ENCODE measurements around the gene NUP54. TPM values are rescaled to one million over a fixed set of nuclear protein-coding genes. Genes with fewer than 3 reads are reported as not detected.

NUP54 gene
- total RNA-seq, 1 experiment from 2014 or later: 84.5 TPM

DNA sequence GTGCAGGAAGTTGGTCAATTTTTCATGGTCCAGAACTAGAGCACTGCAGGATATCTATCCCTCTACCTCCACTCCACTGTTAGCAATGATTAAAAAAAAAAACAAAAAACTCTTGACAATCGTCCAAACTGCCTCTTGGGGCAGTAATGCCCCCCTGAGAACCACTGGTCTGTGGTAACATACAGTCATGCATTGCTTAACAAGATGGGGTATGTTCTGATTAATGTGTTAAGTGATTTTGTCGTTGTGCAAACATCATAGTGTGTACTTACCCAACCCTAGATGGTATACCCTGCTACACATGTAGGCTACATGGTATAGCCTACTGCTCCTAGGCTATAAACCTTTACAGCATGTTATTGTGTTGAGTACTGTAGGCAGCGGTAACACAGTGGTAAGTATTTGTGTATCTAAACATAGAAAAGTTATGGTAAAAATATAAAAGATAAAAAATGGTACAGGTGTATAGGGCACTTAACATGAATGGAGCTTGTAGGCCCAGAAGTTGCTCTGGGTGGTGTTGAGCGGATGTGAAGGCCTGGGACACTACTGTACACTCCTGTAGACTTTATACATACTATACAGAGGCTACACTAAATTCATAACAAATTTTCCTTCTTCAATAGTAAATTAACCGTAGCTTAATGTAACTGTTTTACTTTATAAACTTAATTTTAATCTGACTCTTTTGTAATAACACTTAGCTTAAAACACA, 39.6 kb downstream of the NUP54 start:
- no peaks in the 10 kb centered on the region for H3K4me1 Mint-ChIP-seq
- ChIA-PET CTCF (interaction anchor here (0.9 to 1.3 kb wide), 2 partner anchors 22 to 113 kb away, joined by 3 to 4 read pairs; no protein-coding TSS in a partner anchor), POLR2A (interaction anchor here (0.6 kb wide), 1 partner anchor 100 kb away, joined by 4 read pairs; no protein-coding TSS in a partner anchor)
- H3K9me3 Mint-ChIP-seq: no peaks in the 10 kb centered on the region
- no peak overlapping the region for H3K27ac Mint-ChIP-seq
- H3K36me3 Mint-ChIP-seq: peaks cover 8% of the 10 kb centered on the region
- TF ChIP-seq, protein P1, sequence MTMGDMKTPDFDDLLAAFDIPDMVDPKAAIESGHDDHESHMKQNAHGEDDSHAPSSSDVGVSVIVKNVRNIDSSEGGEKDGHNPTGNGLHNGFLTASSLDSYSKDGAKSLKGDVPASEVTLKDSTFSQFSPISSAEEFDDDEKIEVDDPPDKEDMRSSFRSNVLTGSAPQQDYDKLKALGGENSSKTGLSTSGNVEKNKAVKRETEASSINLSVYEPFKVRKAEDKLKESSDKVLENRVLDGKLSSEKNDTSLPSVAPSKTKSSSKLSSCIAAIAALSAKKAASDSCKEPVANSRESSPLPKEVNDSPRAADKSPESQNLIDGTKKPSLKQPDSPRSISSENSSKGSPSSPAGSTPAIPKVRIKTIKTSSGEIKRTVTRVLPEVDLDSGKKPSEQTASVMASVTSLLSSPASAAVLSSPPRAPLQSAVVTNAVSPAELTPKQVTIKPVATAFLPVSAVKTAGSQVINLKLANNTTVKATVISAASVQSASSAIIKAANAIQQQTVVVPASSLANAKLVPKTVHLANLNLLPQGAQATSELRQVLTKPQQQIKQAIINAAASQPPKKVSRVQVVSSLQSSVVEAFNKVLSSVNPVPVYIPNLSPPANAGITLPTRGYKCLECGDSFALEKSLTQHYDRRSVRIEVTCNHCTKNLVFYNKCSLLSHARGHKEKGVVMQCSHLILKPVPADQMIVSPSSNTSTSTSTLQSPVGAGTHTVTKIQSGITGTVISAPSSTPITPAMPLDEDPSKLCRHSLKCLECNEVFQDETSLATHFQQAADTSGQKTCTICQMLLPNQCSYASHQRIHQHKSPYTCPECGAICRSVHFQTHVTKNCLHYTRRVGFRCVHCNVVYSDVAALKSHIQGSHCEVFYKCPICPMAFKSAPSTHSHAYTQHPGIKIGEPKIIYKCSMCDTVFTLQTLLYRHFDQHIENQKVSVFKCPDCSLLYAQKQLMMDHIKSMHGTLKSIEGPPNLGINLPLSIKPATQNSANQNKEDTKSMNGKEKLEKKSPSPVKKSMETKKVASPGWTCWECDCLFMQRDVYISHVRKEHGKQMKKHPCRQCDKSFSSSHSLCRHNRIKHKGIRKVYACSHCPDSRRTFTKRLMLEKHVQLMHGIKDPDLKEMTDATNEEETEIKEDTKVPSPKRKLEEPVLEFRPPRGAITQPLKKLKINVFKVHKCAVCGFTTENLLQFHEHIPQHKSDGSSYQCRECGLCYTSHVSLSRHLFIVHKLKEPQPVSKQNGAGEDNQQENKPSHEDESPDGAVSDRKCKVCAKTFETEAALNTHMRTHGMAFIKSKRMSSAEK (CRISPR knock-in tag; IDR thresholded peaks at IDR 0.05; ENCODE audit: borderline replicate concordance): no peak
- TF ChIP-seq, protein P2, sequence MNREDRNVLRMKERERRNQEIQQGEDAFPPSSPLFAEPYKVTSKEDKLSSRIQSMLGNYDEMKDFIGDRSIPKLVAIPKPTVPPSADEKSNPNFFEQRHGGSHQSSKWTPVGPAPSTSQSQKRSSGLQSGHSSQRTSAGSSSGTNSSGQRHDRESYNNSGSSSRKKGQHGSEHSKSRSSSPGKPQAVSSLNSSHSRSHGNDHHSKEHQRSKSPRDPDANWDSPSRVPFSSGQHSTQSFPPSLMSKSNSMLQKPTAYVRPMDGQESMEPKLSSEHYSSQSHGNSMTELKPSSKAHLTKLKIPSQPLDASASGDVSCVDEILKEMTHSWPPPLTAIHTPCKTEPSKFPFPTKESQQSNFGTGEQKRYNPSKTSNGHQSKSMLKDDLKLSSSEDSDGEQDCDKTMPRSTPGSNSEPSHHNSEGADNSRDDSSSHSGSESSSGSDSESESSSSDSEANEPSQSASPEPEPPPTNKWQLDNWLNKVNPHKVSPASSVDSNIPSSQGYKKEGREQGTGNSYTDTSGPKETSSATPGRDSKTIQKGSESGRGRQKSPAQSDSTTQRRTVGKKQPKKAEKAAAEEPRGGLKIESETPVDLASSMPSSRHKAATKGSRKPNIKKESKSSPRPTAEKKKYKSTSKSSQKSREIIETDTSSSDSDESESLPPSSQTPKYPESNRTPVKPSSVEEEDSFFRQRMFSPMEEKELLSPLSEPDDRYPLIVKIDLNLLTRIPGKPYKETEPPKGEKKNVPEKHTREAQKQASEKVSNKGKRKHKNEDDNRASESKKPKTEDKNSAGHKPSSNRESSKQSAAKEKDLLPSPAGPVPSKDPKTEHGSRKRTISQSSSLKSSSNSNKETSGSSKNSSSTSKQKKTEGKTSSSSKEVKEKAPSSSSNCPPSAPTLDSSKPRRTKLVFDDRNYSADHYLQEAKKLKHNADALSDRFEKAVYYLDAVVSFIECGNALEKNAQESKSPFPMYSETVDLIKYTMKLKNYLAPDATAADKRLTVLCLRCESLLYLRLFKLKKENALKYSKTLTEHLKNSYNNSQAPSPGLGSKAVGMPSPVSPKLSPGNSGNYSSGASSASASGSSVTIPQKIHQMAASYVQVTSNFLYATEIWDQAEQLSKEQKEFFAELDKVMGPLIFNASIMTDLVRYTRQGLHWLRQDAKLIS (CRISPR knock-in tag; IDR thresholded peaks at IDR 0.05; ENCODE audit: borderline replicate concordance): no peak
- no peak for DNase-seq (ENCODE audit: low spot score)
- ATAC-seq: peak; percentile 87
- peaks cover 29% of the 10 kb centered on the region for H3K27me3 Mint-ChIP-seq (ENCODE audit: low read depth)
- H3K4me3 Mint-ChIP-seq: no peak overlapping the region

DNA sequence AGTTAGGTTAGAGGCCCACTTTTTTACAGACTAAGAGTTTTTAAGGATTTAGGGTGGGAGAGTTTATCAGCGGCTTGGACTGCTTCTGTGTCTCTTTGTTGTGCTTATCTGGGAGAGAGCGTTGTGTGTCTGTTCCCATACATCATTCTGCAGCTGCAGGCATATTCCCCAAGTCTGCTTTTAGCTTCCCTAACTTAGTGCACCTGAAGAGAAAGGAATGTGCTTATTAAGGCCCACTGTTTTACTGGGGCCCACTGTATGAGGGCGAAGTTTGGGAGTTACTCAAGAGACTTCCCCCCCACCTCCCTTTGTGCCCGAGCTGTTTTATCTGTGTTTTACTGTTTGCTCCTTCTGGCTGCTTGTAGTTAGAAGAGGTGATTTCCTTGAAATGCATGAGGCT, 41.8 kb downstream of the NUP54 start:
- Mint-ChIP-seq H3K9me3 (no peaks in the 10 kb centered on the region), H3K4me1 (no peaks in the 10 kb centered on the region), H3K27me3 (ENCODE audit: low read depth) (peaks cover 32% of the 10 kb centered on the region), H3K27ac (no peak overlapping the region), H3K36me3 (no peaks in the 10 kb centered on the region), H3K4me3 (no peak overlapping the region)
- ChIA-PET CTCF (interaction anchor here (1.9 to 2.1 kb wide), 2 partner anchors 19 to 111 kb away, joined by 7 to 10 read pairs; no protein-coding TSS in a partner anchor), POLR2A (no interaction called here)
- ATAC-seq: no peak
- TF ChIP-seq FOXK1 (CRISPR knock-in tag; IDR thresholded peaks at IDR 0.05): no peak
- TF ChIP-seq, protein P3, sequence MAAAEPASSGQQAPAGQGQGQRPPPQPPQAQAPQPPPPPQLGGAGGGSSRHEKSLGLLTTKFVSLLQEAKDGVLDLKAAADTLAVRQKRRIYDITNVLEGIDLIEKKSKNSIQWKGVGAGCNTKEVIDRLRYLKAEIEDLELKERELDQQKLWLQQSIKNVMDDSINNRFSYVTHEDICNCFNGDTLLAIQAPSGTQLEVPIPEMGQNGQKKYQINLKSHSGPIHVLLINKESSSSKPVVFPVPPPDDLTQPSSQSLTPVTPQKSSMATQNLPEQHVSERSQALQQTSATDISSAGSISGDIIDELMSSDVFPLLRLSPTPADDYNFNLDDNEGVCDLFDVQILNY (CRISPR knock-in tag; IDR thresholded peaks at IDR 0.05): no peak
- no peak for DNase-seq (ENCODE audit: low spot score)

DNA sequence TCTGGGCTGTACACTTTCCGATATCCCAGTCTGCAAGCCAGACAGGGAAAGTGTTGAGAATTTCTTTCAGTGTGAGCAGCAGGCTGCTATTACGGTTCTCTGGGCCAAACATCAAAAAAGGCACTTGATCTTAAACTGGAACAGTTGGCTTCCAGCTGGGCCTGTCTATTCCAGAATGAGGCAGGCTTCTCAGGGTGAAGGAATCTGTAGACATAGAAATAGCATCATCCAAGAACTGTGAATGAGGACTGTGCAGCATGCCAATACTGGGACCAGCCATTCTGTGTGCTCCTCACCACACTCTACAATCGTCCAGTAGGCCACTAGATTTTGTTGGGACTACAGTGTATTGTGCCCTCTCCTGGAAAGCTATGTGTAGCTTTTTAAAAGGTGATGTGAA, 42.5 kb downstream of the NUP54 start:
- ChIA-PET POLR2A (no interaction called here), CTCF (interaction anchor here (1.3 to 2.1 kb wide), 2 partner anchors 19 to 110 kb away, joined by 7 to 10 read pairs; no protein-coding TSS in a partner anchor)
- Mint-ChIP-seq H3K36me3 (no peaks in the 10 kb centered on the region), H3K4me1 (no peaks in the 10 kb centered on the region), H3K27me3 (ENCODE audit: low read depth) (peaks cover 32% of the 10 kb centered on the region), H3K9me3 (no peaks in the 10 kb centered on the region), H3K27ac (no peak overlapping the region), H3K4me3 (no peak overlapping the region)
- ATAC-seq (no peak), DNase-seq (ENCODE audit: low spot score) (no peak)
- TF ChIP-seq, protein P4, sequence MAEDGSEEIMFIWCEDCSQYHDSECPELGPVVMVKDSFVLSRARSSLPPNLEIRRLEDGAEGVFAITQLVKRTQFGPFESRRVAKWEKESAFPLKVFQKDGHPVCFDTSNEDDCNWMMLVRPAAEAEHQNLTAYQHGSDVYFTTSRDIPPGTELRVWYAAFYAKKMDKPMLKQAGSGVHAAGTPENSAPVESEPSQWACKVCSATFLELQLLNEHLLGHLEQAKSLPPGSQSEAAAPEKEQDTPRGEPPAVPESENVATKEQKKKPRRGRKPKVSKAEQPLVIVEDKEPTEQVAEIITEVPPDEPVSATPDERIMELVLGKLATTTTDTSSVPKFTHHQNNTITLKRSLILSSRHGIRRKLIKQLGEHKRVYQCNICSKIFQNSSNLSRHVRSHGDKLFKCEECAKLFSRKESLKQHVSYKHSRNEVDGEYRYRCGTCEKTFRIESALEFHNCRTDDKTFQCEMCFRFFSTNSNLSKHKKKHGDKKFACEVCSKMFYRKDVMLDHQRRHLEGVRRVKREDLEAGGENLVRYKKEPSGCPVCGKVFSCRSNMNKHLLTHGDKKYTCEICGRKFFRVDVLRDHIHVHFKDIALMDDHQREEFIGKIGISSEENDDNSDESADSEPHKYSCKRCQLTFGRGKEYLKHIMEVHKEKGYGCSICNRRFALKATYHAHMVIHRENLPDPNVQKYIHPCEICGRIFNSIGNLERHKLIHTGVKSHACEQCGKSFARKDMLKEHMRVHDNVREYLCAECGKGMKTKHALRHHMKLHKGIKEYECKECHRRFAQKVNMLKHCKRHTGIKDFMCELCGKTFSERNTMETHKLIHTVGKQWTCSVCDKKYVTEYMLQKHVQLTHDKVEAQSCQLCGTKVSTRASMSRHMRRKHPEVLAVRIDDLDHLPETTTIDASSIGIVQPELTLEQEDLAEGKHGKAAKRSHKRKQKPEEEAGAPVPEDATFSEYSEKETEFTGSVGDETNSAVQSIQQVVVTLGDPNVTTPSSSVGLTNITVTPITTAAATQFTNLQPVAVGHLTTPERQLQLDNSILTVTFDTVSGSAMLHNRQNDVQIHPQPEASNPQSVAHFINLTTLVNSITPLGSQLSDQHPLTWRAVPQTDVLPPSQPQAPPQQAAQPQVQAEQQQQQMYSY (CRISPR knock-in tag; IDR thresholded peaks at IDR 0.05): no peak
- no peak for TF ChIP-seq ETV6 (CRISPR knock-in tag; IDR thresholded peaks at IDR 0.05)
- no peak for TF ChIP-seq CREM (CRISPR knock-in tag; IDR thresholded peaks at IDR 0.05)
- TF ChIP-seq, protein P5, sequence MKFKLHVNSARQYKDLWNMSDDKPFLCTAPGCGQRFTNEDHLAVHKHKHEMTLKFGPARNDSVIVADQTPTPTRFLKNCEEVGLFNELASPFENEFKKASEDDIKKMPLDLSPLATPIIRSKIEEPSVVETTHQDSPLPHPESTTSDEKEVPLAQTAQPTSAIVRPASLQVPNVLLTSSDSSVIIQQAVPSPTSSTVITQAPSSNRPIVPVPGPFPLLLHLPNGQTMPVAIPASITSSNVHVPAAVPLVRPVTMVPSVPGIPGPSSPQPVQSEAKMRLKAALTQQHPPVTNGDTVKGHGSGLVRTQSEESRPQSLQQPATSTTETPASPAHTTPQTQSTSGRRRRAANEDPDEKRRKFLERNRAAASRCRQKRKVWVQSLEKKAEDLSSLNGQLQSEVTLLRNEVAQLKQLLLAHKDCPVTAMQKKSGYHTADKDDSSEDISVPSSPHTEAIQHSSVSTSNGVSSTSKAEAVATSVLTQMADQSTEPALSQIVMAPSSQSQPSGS (CRISPR knock-in tag; IDR thresholded peaks at IDR 0.05; ENCODE audit: borderline replicate concordance, low read depth): no peak

All from WTC11 (cell line).